Endodermal cell (in vitro differentiated cells): ENCODE measurements around the gene FNDC3A. TPM values are rescaled to one million over a fixed set of nuclear protein-coding genes. Genes with fewer than 3 reads are reported as not detected.

Experiments
- DNase-seq: peaks from one replicate; pipeline ENCODE4 v3.0.0-alpha.2; 2017
- H3K27ac ChIP-seq: 2 replicates; pipeline ENCODE4 v1.5.1; 2013; ENCODE audit warnings: mild to moderate bottlenecking, low read depth, low read length, moderate library complexity
- H3K27me3 ChIP-seq: 2 replicates; pipeline ENCODE4 v1.6.1; 2013; ENCODE audit warnings: mild to moderate bottlenecking, low read length, moderate library complexity; ENCODE audit not compliant: insufficient read depth, control insufficient read depth, poor library complexity, severe bottlenecking
- H3K36me3 ChIP-seq: 2 replicates; pipeline ENCODE4 v1.7.0; 2013; ENCODE audit warnings: mild to moderate bottlenecking, low read length, moderate library complexity; ENCODE audit not compliant: control insufficient read depth, insufficient read depth
- H3K4me1 ChIP-seq: one replicate; pipeline ENCODE4 v1.7.0; 2013; ENCODE audit warnings: low read length; ENCODE audit not compliant: control insufficient read depth, insufficient read depth
- H3K4me3 ChIP-seq: 2 replicates; pipeline ENCODE4 v1.5.1; 2013; ENCODE audit warnings: mild to moderate bottlenecking, low read length, moderate library complexity
- H3K9ac ChIP-seq: 2 replicates; pipeline ENCODE4 v1.6.1; 2013; ENCODE audit warnings: mild to moderate bottlenecking, low read length, moderate library complexity; ENCODE audit not compliant: poor library complexity, severe bottlenecking; ENCODE audit errors: extremely low read depth
- H3K9me3 ChIP-seq: 2 replicates; pipeline ENCODE4 v1.6.1; 2013; ENCODE audit warnings: mild to moderate bottlenecking, low read length, moderate library complexity; ENCODE audit not compliant: control insufficient read depth
- H3K27ac Mint-ChIP-seq: 2 replicates; pipeline ENCODE4 v1.8.0; 2020; ENCODE audit warnings: mixed read lengths
- H3K27me3 Mint-ChIP-seq: 2 replicates; pipeline ENCODE4 v1.8.0; 2021; ENCODE audit warnings: mild to moderate bottlenecking, mixed read lengths; ENCODE audit not compliant: insufficient read depth
- H3K36me3 Mint-ChIP-seq: 2 replicates; pipeline ENCODE4 v1.8.0; 2020; ENCODE audit warnings: low read depth, mixed read lengths
- H3K4me1 Mint-ChIP-seq: 2 replicates; pipeline ENCODE4 v1.8.0; 2020; ENCODE audit warnings: mixed read lengths
- H3K4me3 Mint-ChIP-seq: 2 replicates; pipeline ENCODE4 v1.8.0; 2020; ENCODE audit warnings: mild to moderate bottlenecking, moderate library complexity, mixed read lengths
- H3K9me3 Mint-ChIP-seq: 2 replicates; pipeline ENCODE4 v1.8.0; 2020; ENCODE audit warnings: mild to moderate bottlenecking, mixed read lengths
- CTCF ChIP-seq: fragments of 200-600 bp; sonication (generic); conservative IDR thresholded peaks from 2 replicates; pipeline ENCODE4 v1.5.0; 2021; ENCODE audit warnings: antibody characterized with exemption, mild to moderate bottlenecking
- WGBS, 2 experiments: methylation state at CpG; one replicate each; pipeline versions ENCODE4 v1.1.5 to v1.1.7; 2013; ENCODE audit warnings: missing lambda C conversion rate in 2 of 2, mixed read lengths in 1 of 2; ENCODE audit not compliant: insufficient coverage in 1 of 2, insufficient read length in 1 of 2; 5-methylcytosine and 5-hydroxymethylcytosine counted together
- total RNA-seq, 2 donors: library from RNA; stranded (reverse); fragmentation: NEBNext Ultra II Directional in 1 of 2; extraction: Animal tissue kit (Norgen Biotek cat#: 25700) in 1 of 2; gene quantifications; 2 replicates in 1 of 2; 3 replicates in 1 of 2; pipeline ENCODE4 v1.2.1, GENCODE V29; 2021

The FNDC3A gene
- total RNA-seq, 2 donors from 2014 or later, result 42.2 to 42.8 TPM

DNA sequence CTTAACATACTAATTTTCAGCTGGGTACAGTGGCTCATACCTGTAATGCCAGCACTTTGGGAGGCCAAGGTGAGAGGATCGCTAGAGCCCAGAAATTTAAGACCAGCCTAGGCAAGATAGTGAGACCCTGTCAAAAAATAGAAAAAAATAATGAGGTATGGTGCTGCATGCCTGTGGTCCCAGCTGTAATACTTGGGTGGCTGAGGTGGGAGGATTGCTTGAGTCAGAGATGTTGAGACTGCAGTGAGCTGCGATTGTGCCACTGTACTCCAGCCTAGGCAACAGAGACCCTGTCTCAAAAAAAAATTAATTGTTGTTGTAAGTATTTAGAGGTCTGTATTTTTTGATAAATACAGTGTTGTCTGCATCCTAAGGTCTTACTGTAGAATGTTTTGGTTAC lies 66.8 kb downstream of the FNDC3A start:
- Mint-ChIP-seq H3K27ac (no peak overlapping the region), H3K4me1 (no peaks in the 10 kb centered on the region), H3K4me3 (no peak overlapping the region), H3K9me3 (no peaks in the 10 kb centered on the region), H3K27me3 (no peaks in the 10 kb centered on the region), H3K36me3 (peaks cover 31% of the 10 kb centered on the region)
- no peak overlapping the region for H3K9ac ChIP-seq
- no peaks in the 10 kb centered on the region for H3K4me1 ChIP-seq
- H3K36me3 ChIP-seq, result no peaks in the 10 kb centered on the region
- no peak for TF ChIP-seq CTCF
- no peak overlapping the region for H3K27ac ChIP-seq
- H3K27me3 ChIP-seq, result no peaks in the 10 kb centered on the region
- H3K4me3 ChIP-seq, result no peak overlapping the region
- 80 to 92% methylated on average over 2 of the region's 2 CpGs for WGBS, 2 experiments
- no peak for DNase-seq
- no peaks in the 10 kb centered on the region for H3K9me3 ChIP-seq

DNA sequence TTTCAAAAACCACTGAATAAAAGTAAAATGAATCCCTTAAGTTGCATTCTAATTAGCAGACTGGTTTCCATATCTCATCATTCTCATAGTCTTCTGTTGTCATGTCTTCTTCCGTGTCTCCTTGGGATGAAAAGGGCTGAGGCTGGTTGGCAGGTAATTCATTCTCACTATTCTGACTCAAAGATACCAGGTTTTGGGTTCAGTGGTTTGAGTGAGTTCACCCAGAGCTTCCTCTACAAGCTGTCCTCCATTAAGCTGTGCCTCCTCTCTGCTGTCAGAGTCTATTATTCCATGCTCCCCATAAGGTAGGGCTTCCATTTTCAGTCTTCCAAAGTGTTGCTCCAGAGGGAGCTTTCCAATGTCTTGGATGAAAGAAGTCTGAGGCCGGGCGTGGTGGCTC lies 68.3 kb downstream of the FNDC3A start:
- no peak overlapping the region for H3K4me3 ChIP-seq
- no peak overlapping the region for H3K9ac ChIP-seq
- peaks cover 7% of the 10 kb centered on the region for H3K9me3 Mint-ChIP-seq
- no peak overlapping the region for H3K27ac ChIP-seq
- H3K27me3 Mint-ChIP-seq, result no peaks in the 10 kb centered on the region
- H3K36me3 Mint-ChIP-seq, result peaks cover 39% of the 10 kb centered on the region
- peaks cover 7% of the 10 kb centered on the region for H3K9me3 ChIP-seq
- WGBS, 2 experiments, result 60 to 72% methylated on average over 2 to 3 of the region's 3 CpGs
- H3K27ac Mint-ChIP-seq, result no peak overlapping the region
- H3K4me3 Mint-ChIP-seq, result no peak overlapping the region
- H3K4me1 ChIP-seq, result no peaks in the 10 kb centered on the region
- H3K4me1 Mint-ChIP-seq, result no peaks in the 10 kb centered on the region
- no peak for DNase-seq
- no peaks in the 10 kb centered on the region for H3K27me3 ChIP-seq
- no peaks in the 10 kb centered on the region for H3K36me3 ChIP-seq
- TF ChIP-seq CTCF, result no peak

- Mint-ChIP-seq H3K4me1 (no peaks in the 10 kb centered on the region), H3K9me3 (peaks cover 15% of the 10 kb centered on the region), H3K36me3 (peaks cover 40% of the 10 kb centered on the region), H3K27me3 (no peaks in the 10 kb centered on the region), H3K27ac (no peak overlapping the region), H3K4me3 (no peak overlapping the region)
- no peak overlapping the region for H3K27ac ChIP-seq
- TF ChIP-seq CTCF, result no peak
- no peaks in the 10 kb centered on the region for H3K27me3 ChIP-seq
- no peaks in the 10 kb centered on the region for H3K4me1 ChIP-seq
- 84 to 94% methylated on average over 2 of the region's 2 CpGs for WGBS, 2 experiments
- H3K9ac ChIP-seq, result no peak overlapping the region
- DNase-seq, result no peak
- H3K36me3 ChIP-seq, result no peaks in the 10 kb centered on the region
- H3K4me3 ChIP-seq, result no peak overlapping the region
- H3K9me3 ChIP-seq, result peaks cover 10% of the 10 kb centered on the region
Observed at GRCh38 chr13:49044836-49045235, 69.1 kb downstream of the FNDC3A start.
